ENCODE data around the gene PNMT.

Gene PNMT

GRCh38 chr17:39633570-39634183 lies 34.6 kb upstream of the PNMT start:
- no peak for DNase-seq (ENCODE audit: extremely low spot score)
- POLR2A ChIA-PET = interaction anchor here (1.2 to 1.3 kb wide), 2 partner anchors 10 to 15 kb away, joined by 3 read pairs; no protein-coding TSS in a partner anchor
- CTCF ChIA-PET = interaction anchor here (0.7 to 5.5 kb wide), 5 partner anchors 10 to 35 kb away, joined by 3 to 80 read pairs (median 5); no protein-coding TSS in a partner anchor
- TF ChIP-seq LEF1 (IDR thresholded peaks at IDR 0.05; ENCODE audit: borderline replicate concordance) (no peak), BHLHE40 (IDR thresholded peaks at IDR 0.05; ENCODE audit: borderline replicate concordance) (no peak), TARDBP (IDR thresholded peaks at IDR 0.05) (no peak), ELF4 (IDR thresholded peaks at IDR 0.05) (no peak), ZNF384 (IDR thresholded peaks at IDR 0.05) (no peak), SP1 (IDR thresholded peaks at IDR 0.05) (no peak), CTBP1 (IDR thresholded peaks at IDR 0.05; ENCODE audit: borderline replicate concordance) (no peak), FOXA1 (IDR thresholded peaks at IDR 0.05) (no peak), NFRKB (IDR thresholded peaks at IDR 0.05) (no peak), ARNT (IDR thresholded peaks at IDR 0.05) (no peak), PKNOX1 (IDR thresholded peaks at IDR 0.05) (no peak), FOXM1 (IDR thresholded peaks at IDR 0.05; ENCODE audit: borderline replicate concordance) (no peak)

GRCh38 chr17:39634384-39634871 lies 33.8 kb upstream of the PNMT start:
- TF ChIP-seq ELF4 (IDR thresholded peaks at IDR 0.05) (no peak), BHLHE40 (IDR thresholded peaks at IDR 0.05; ENCODE audit: borderline replicate concordance) (no peak), NFRKB (IDR thresholded peaks at IDR 0.05) (no peak), FOXK2 (IDR thresholded peaks at IDR 0.05) (no peak), ZNF384 (IDR thresholded peaks at IDR 0.05) (no peak), ARNT (IDR thresholded peaks at IDR 0.05) (no peak), HDGF (IDR thresholded peaks at IDR 0.05; ENCODE audit: borderline replicate concordance) (no peak), FOXM1 (IDR thresholded peaks at IDR 0.05; ENCODE audit: borderline replicate concordance) (no peak), PKNOX1 (IDR thresholded peaks at IDR 0.05) (no peak), FOXA1 (IDR thresholded peaks at IDR 0.05) (no peak), TARDBP (IDR thresholded peaks at IDR 0.05) (no peak), CTBP1 (IDR thresholded peaks at IDR 0.05; ENCODE audit: borderline replicate concordance) (no peak), LEF1 (IDR thresholded peaks at IDR 0.05; ENCODE audit: borderline replicate concordance) (no peak)
- ChIA-PET POLR2A (interaction anchor here (1.2 kb wide), 1 partner anchor 11 kb away, joined by 3 read pairs; no protein-coding TSS in a partner anchor), CTCF (interaction anchor here (0.6 to 5.5 kb wide), 7 partner anchors 11 to 242 kb away, joined by 3 to 80 read pairs (median 4); no protein-coding TSS in a partner anchor)
- DNase-seq (ENCODE audit: extremely low spot score) = peak; percentile 38

GRCh38 chr17:39635614-39636176 lies 32.6 kb upstream of the PNMT start:
- ChIA-PET CTCF (interaction anchor here (0.6 to 5.5 kb wide), 6 partner anchors 13 to 536 kb away, joined by 3 to 80 read pairs (median 4); no protein-coding TSS in a partner anchor), POLR2A (interaction anchor here (2.2 kb wide), 1 partner anchor 46 kb away, joined by 6 read pairs; no protein-coding TSS in a partner anchor)
- TF ChIP-seq TARDBP (IDR thresholded peaks at IDR 0.05) = no peak
- no peak for TF ChIP-seq ARNT (IDR thresholded peaks at IDR 0.05)
- TF ChIP-seq FOXM1 (IDR thresholded peaks at IDR 0.05; ENCODE audit: borderline replicate concordance) = no peak
- no peak for TF ChIP-seq FOXA1 (IDR thresholded peaks at IDR 0.05)
- no peak for TF ChIP-seq NFRKB (IDR thresholded peaks at IDR 0.05)
- TF ChIP-seq L3MBTL2 (conservative IDR thresholded peaks at IDR 0.05) = no peak
- TF ChIP-seq HDGF (IDR thresholded peaks at IDR 0.05; ENCODE audit: borderline replicate concordance) = no peak
- no peak for TF ChIP-seq CTBP1 (IDR thresholded peaks at IDR 0.05; ENCODE audit: borderline replicate concordance)
- no peak for TF ChIP-seq FOXK2 (IDR thresholded peaks at IDR 0.05)
- no peak for TF ChIP-seq SUZ12 (IDR thresholded peaks at IDR 0.05)
- no peak for TF ChIP-seq LEF1 (IDR thresholded peaks at IDR 0.05; ENCODE audit: borderline replicate concordance)
- no peak for TF ChIP-seq SP1 (IDR thresholded peaks at IDR 0.05)
- no peak for TF ChIP-seq ELF4 (IDR thresholded peaks at IDR 0.05)
- no peak for TF ChIP-seq ZNF384 (IDR thresholded peaks at IDR 0.05)
- no peak for DNase-seq (ENCODE audit: extremely low spot score)

- no peak for DNase-seq (ENCODE audit: extremely low spot score)
- ChIA-PET POLR2A (interaction anchor here (0.7 to 3.1 kb wide), 8 partner anchors 8 to 330 kb away, joined by 3 to 11 read pairs (median 5); no protein-coding TSS in a partner anchor), CTCF (interaction anchor here (1.9 to 2.2 kb wide), 2 partner anchors 14 to 17 kb away, joined by 9 to 16 read pairs; no protein-coding TSS in a partner anchor)
- TF ChIP-seq NFRKB (IDR thresholded peaks at IDR 0.05) (no peak), ZNF384 (IDR thresholded peaks at IDR 0.05) (no peak), CTBP1 (IDR thresholded peaks at IDR 0.05; ENCODE audit: borderline replicate concordance) (no peak), LEF1 (IDR thresholded peaks at IDR 0.05; ENCODE audit: borderline replicate concordance) (no peak), L3MBTL2 (conservative IDR thresholded peaks at IDR 0.05) (no peak), FOXM1 (IDR thresholded peaks at IDR 0.05; ENCODE audit: borderline replicate concordance) (no peak), BHLHE40 (IDR thresholded peaks at IDR 0.05; ENCODE audit: borderline replicate concordance) (no peak), PKNOX1 (IDR thresholded peaks at IDR 0.05) (no peak), FOXK2 (IDR thresholded peaks at IDR 0.05) (no peak), ELF4 (IDR thresholded peaks at IDR 0.05) (no peak), FOXA1 (IDR thresholded peaks at IDR 0.05) (no peak), SUZ12 (IDR thresholded peaks at IDR 0.05) (no peak)
Measured at GRCh38 chr17:39636587-39636926, 31.7 kb upstream of the PNMT start.
